PC-9 (cell line): Measurements from ENCODE around the gene PSME1.

Source experiments
- EZH2 ChIP-seq: fragments of 200-600 bp; sonication (generic); IDR thresholded peaks from 2 replicates; pipeline ENCODE4 v1.8.0; 2017; ENCODE audit warnings: antibody characterized with exemption, low read depth
- TF ChIP-seq, protein P1 (sequence below): fragments of 200-600 bp; sonication (generic); conservative IDR thresholded peaks from 2 replicates; pipeline ENCODE4 v1.6.1; 2017; ENCODE audit warnings: mixed run types, antibody characterized with exemption, mild to moderate bottlenecking, moderate library complexity

DNA sequence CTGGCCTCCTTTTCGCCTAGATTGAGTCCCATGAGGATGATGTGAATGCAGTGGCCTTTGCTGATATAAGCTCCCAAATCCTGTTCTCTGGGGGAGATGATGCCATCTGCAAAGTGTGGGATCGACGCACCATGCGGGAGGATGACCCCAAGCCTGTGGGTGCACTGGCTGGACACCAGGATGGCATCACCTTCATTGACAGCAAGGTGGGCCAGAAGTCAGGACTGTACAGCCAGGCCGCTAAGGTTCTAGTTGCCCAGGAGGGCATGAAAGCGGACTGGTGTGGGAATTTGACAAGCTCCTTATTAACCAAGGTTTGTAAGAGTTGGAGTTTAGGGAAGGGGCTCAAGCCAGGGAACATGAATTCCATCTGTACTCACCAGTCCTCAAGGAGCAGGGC, 16.3 kb upstream of the PSME1 start:
- TF ChIP-seq, protein P1, sequence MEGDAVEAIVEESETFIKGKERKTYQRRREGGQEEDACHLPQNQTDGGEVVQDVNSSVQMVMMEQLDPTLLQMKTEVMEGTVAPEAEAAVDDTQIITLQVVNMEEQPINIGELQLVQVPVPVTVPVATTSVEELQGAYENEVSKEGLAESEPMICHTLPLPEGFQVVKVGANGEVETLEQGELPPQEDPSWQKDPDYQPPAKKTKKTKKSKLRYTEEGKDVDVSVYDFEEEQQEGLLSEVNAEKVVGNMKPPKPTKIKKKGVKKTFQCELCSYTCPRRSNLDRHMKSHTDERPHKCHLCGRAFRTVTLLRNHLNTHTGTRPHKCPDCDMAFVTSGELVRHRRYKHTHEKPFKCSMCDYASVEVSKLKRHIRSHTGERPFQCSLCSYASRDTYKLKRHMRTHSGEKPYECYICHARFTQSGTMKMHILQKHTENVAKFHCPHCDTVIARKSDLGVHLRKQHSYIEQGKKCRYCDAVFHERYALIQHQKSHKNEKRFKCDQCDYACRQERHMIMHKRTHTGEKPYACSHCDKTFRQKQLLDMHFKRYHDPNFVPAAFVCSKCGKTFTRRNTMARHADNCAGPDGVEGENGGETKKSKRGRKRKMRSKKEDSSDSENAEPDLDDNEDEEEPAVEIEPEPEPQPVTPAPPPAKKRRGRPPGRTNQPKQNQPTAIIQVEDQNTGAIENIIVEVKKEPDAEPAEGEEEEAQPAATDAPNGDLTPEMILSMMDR = no peak
- no peak for TF ChIP-seq EZH2
